ENCODE measurements around the gene MYO18A.

- no peak for TF ChIP-seq GATA2 (IDR thresholded peaks at IDR 0.05; ENCODE audit: low read depth, low read length)
- TF ChIP-seq GATA3 (IDR thresholded peaks at IDR 0.05; ENCODE audit: low read depth, low read length) = no peak
Observed at GRCh38 chr17:29103341-29103740, 76.9 kb downstream of the MYO18A start.

All from SH-SY5Y (cell line).